ENCODE results near the gene KIF6. TPM values are rescaled to one million over a fixed set of nuclear protein-coding genes. Genes with fewer than 3 reads are reported as not detected.

KIF6 gene
- polyA plus RNA-seq, 1 donor (not counting 4 experiments of a cell fraction or from before 2014, with no cell fraction given), result 0.14 TPM

- Histone ChIP-seq H3K4me1 (ENCODE audit: control insufficient read depth, extremely low read depth, insufficient read depth, low read length) (no peaks in the 10 kb centered on the region), H3K9me1 (ENCODE audit: control insufficient read depth, extremely low read depth, insufficient read depth, low read length) (no peaks in the 10 kb centered on the region), H3K27me3 (ENCODE audit: control insufficient read depth, extremely low read depth, insufficient read depth, low read length) (no peaks in the 10 kb centered on the region), H3K36me3 (ENCODE audit: control insufficient read depth in 2 of 2, extremely low read depth in 1 of 2, insufficient read depth in 2 of 2, low read length in 2 of 2) (no peaks in the 10 kb centered on the region), H3K4me2 (ENCODE audit: control insufficient read depth, extremely low read depth, insufficient read depth, low read depth, low read length) (no peak overlapping the region), H3K79me2 (ENCODE audit: control insufficient read depth, insufficient read depth, low read length) (no peaks in the 10 kb centered on the region), H3K4me3 (ENCODE audit: control insufficient read depth in 2 of 3, extremely low read depth in 1 of 3, insufficient read depth in 2 of 3, low read depth in 1 of 3, low read length in 3 of 3) (no peak overlapping the region), H3K9ac (ENCODE audit: control insufficient read depth, extremely low read depth, insufficient read depth, low read length) (no peak overlapping the region), H2AFZ (ENCODE audit: control insufficient read depth, low read length) (no peak overlapping the region), H4K20me1 (ENCODE audit: control insufficient read depth, extremely low read depth, insufficient read depth, low read length) (no peaks in the 10 kb centered on the region), H3K9me3 (ENCODE audit: control insufficient read depth, low read depth, low read length) (no peaks in the 10 kb centered on the region), H3K27ac (ENCODE audit: control insufficient read depth, insufficient read depth, low read length) (no peak overlapping the region)
- no peak for FAIRE-seq
- dilution Hi-C loops (cut with MboI; ENCODE audit: extremely low pct_ligation_motif_present, low sequenced_read_pairs), result no loop called here
- no peak for TF ChIP-seq CTCF (optimal IDR thresholded peaks at IDR 0.05 in 1 of 3, IDR thresholded peaks at IDR 0.05 in 1 of 3, conservative IDR thresholded peaks at IDR 0.05 in 1 of 3; ENCODE audit: extremely low read depth in 1 of 3, insufficient read depth in 2 of 3, low read length in 3 of 3)
- no peak for DNase-seq (ENCODE audit: low read depth, low spot score)
Measured at GRCh38 chr6:39698789-39699188, 26.4 kb downstream of the KIF6 start.

DNA sequence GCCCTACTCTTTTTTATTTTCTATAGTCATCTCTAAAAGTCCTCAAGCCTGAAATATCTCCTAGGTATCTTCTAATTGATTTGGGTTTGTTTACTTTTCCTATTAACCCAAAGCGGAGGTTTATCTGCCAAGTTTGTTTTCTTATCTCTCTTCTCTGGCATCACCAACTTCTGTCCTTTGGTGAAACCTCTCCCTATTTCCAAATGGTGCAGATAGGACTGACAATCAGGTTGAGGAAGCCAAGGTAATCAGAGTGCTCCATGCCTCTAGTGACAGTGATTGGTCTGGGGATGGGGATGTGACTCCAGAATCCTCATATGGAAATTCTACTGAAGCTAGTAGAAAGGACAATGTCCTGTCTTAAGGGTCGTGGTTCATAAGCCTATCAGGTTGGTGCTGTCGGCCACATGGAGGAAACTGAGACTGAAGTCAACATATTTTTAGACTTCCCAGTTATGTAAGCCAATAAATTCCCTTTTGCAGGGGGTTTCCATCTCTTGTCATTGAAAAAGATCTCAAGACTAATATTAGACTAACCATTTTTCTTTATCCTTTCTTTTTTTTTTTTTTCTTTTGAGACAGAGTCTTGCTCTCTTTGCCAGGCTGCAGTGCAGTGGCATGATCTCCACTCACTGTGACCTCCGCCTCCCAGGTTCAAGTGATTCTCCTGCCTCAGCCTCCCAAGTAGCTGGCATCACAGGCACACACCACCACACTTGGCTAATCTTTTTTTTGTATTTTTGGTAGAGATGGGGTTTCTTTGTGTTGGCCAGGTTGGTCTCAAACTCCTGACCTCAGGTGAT is 28.0 kb downstream of the KIF6 start:
- H3K36me3 ChIP-seq (ENCODE audit: control insufficient read depth in 2 of 2, extremely low read depth in 1 of 2, insufficient read depth in 2 of 2, low read length in 2 of 2), result no peaks in the 10 kb centered on the region
- H3K9me1 ChIP-seq (ENCODE audit: control insufficient read depth, extremely low read depth, insufficient read depth, low read length), result no peaks in the 10 kb centered on the region
- H3K79me2 ChIP-seq (ENCODE audit: control insufficient read depth, insufficient read depth, low read length), result no peaks in the 10 kb centered on the region
- H3K4me2 ChIP-seq (ENCODE audit: control insufficient read depth, extremely low read depth, insufficient read depth, low read depth, low read length), result no peak overlapping the region
- H2AFZ ChIP-seq (ENCODE audit: control insufficient read depth, low read length), result no peak overlapping the region
- no peak overlapping the region for H3K27ac ChIP-seq (ENCODE audit: control insufficient read depth, insufficient read depth, low read length)
- no peak overlapping the region for H3K4me3 ChIP-seq (ENCODE audit: control insufficient read depth in 2 of 3, extremely low read depth in 1 of 3, insufficient read depth in 2 of 3, low read depth in 1 of 3, low read length in 3 of 3)
- H3K9me3 ChIP-seq (ENCODE audit: control insufficient read depth, low read depth, low read length), result no peaks in the 10 kb centered on the region
- no peaks in the 10 kb centered on the region for H3K27me3 ChIP-seq (ENCODE audit: control insufficient read depth, extremely low read depth, insufficient read depth, low read length)
- no peaks in the 10 kb centered on the region for H3K4me1 ChIP-seq (ENCODE audit: control insufficient read depth, extremely low read depth, insufficient read depth, low read length)
- H3K9ac ChIP-seq (ENCODE audit: control insufficient read depth, extremely low read depth, insufficient read depth, low read length), result no peak overlapping the region
- dilution Hi-C loops (cut with MboI; ENCODE audit: extremely low pct_ligation_motif_present, low sequenced_read_pairs), result no loop called here
- DNase-seq (ENCODE audit: low read depth, low spot score), result no peak
- H4K20me1 ChIP-seq (ENCODE audit: control insufficient read depth, extremely low read depth, insufficient read depth, low read length), result no peaks in the 10 kb centered on the region
- no peak for FAIRE-seq
- TF ChIP-seq CTCF (optimal IDR thresholded peaks at IDR 0.05 in 1 of 3, IDR thresholded peaks at IDR 0.05 in 1 of 3, conservative IDR thresholded peaks at IDR 0.05 in 1 of 3; ENCODE audit: extremely low read depth in 1 of 3, insufficient read depth in 2 of 3, low read length in 3 of 3) (no peak), EZH2 (IDR thresholded peaks at IDR 0.05; ENCODE audit: low read length) (no peak)
